SK-N-SH (cell line): ENCODE data around the gene ZSCAN21.

Experiments
- TF ChIP-seq, protein P1 (sequence below): fragments of 200-600 bp; sonication (generic); IDR thresholded peaks from 2 replicates; pipeline ENCODE4 v1.6.1; 2017; ENCODE audit warnings: antibody characterized with exemption, mild to moderate bottlenecking, moderate library complexity
- TF ChIP-seq, protein P2 (sequence below): IDR thresholded peaks from 2 replicates; pipeline ENCODE4 v1.4.0; 2012; ENCODE audit warnings: low read depth, borderline replicate concordance

DNA sequence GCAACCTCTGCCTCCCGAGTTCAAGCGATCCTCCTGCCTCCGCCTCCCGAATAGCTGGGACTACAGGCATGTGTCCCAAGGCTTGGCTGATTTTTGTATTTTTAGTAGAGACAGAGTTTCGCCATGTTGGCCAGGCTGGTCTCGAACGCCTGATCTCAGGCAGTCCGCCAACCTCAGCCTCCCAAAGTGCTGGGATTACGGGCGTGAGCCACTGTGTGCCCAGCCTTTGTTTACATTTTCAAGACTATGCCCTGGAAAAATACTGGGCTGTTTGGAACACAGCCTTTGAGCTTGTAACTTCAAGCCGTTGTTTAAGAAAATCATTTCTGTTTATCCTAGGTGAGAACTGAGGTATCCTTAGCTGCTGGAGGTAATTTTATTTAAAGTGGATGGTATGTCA is 32.3 kb upstream of the ZSCAN21 start:
- TF ChIP-seq, protein P1, sequence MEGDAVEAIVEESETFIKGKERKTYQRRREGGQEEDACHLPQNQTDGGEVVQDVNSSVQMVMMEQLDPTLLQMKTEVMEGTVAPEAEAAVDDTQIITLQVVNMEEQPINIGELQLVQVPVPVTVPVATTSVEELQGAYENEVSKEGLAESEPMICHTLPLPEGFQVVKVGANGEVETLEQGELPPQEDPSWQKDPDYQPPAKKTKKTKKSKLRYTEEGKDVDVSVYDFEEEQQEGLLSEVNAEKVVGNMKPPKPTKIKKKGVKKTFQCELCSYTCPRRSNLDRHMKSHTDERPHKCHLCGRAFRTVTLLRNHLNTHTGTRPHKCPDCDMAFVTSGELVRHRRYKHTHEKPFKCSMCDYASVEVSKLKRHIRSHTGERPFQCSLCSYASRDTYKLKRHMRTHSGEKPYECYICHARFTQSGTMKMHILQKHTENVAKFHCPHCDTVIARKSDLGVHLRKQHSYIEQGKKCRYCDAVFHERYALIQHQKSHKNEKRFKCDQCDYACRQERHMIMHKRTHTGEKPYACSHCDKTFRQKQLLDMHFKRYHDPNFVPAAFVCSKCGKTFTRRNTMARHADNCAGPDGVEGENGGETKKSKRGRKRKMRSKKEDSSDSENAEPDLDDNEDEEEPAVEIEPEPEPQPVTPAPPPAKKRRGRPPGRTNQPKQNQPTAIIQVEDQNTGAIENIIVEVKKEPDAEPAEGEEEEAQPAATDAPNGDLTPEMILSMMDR: no peak
- TF ChIP-seq, protein P2, sequence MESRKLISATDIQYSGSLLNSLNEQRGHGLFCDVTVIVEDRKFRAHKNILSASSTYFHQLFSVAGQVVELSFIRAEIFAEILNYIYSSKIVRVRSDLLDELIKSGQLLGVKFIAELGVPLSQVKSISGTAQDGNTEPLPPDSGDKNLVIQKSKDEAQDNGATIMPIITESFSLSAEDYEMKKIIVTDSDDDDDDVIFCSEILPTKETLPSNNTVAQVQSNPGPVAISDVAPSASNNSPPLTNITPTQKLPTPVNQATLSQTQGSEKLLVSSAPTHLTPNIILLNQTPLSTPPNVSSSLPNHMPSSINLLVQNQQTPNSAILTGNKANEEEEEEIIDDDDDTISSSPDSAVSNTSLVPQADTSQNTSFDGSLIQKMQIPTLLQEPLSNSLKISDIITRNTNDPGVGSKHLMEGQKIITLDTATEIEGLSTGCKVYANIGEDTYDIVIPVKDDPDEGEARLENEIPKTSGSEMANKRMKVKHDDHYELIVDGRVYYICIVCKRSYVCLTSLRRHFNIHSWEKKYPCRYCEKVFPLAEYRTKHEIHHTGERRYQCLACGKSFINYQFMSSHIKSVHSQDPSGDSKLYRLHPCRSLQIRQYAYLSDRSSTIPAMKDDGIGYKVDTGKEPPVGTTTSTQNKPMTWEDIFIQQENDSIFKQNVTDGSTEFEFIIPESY: no peak
